ENCODE results near the gene PTPN6. TPM values are rescaled to one million over a fixed set of nuclear protein-coding genes. Genes with fewer than 3 reads are reported as not detected.

Gene PTPN6
- polyA plus RNA-seq, 1 experiment: 0.10 TPM

DNA sequence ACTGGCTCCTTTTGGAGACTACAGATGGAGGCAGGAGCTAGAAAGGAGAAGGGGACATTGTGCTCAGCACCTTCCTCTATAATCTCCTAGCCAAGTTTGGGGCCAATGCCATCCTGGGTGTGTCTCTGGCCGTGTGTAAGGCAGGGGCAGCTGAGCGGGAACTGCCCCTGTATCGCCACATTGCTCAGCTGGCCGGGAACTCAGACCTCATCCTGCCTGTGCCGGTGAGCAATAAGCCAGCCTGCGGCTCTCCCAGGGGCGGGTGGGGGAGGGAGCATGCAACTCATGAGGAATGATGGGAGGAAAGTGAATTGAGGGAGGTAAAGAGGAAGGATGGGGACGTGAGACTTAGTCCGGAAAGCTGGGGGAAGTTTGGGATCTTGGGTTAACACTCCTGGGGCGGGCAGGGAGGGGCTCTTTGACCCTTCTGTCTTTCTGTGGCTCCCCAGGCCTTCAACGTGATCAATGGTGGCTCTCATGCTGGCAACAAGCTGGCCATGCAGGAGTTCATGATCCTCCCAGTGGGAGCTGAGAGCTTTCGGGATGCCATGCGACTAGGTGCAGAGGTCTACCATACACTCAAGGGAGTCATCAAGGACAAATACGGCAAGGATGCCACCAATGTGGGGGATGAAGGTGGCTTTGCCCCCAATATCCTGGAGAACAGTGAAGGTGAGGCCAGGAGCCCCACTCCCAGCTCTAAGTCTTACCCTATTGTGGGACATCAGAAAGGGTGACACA is 33.5 kb upstream of the PTPN6 start:
- ChIA-PET POLR2A (no interaction called here), CTCF (interaction anchor here (1.8 kb wide), 1 partner anchor 8 kb away, joined by 8 read pairs; no protein-coding TSS in a partner anchor)
- Histone ChIP-seq H3K27me3 (ENCODE audit: control insufficient read depth, insufficient read depth, low read length) (no peaks in the 10 kb centered on the region), H3K9me3 (ENCODE audit: control insufficient read depth, insufficient read depth, low read length) (no peaks in the 10 kb centered on the region; the same call in 1 of the 2 replicates), H3K4me3 (ENCODE audit: low read depth, low read length) (no peak overlapping the region), H3K27ac (ENCODE audit: low read depth, low read length) (no peak overlapping the region)
- no peak for DNase-seq (ENCODE audit: low read depth, low spot score)
- TF ChIP-seq, protein P1, sequence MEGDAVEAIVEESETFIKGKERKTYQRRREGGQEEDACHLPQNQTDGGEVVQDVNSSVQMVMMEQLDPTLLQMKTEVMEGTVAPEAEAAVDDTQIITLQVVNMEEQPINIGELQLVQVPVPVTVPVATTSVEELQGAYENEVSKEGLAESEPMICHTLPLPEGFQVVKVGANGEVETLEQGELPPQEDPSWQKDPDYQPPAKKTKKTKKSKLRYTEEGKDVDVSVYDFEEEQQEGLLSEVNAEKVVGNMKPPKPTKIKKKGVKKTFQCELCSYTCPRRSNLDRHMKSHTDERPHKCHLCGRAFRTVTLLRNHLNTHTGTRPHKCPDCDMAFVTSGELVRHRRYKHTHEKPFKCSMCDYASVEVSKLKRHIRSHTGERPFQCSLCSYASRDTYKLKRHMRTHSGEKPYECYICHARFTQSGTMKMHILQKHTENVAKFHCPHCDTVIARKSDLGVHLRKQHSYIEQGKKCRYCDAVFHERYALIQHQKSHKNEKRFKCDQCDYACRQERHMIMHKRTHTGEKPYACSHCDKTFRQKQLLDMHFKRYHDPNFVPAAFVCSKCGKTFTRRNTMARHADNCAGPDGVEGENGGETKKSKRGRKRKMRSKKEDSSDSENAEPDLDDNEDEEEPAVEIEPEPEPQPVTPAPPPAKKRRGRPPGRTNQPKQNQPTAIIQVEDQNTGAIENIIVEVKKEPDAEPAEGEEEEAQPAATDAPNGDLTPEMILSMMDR (IDR thresholded peaks at IDR 0.05; ENCODE audit: low read depth, low read length): no peak

DNA sequence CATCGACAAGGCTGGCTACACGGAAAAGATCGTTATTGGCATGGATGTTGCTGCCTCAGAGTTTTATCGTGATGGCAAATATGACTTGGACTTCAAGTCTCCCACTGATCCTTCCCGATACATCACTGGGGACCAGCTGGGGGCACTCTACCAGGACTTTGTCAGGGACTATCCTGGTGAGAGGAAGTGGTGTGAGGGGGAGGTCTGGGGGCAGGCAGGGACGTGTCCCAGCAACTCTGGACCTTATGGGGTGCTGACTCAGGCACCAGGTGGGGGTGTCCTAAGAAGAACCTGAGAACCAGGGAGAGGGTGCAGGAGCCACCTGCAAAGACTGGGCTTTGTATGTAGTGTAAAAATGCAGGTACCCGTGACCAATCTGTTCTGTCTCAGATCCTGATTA is 31.6 kb upstream of the PTPN6 start:
- no peak for DNase-seq (ENCODE audit: low read depth, low spot score)
- H3K4me3 ChIP-seq (ENCODE audit: low read depth, low read length): no peak overlapping the region
- H3K9me3 ChIP-seq (ENCODE audit: control insufficient read depth, insufficient read depth, low read length): no peaks in the 10 kb centered on the region; the same call in 1 of the 2 replicates
- H3K27ac ChIP-seq (ENCODE audit: low read depth, low read length): no peak overlapping the region
- ChIA-PET CTCF (no interaction called here), POLR2A (no interaction called here)
- no peaks in the 10 kb centered on the region for H3K27me3 ChIP-seq (ENCODE audit: control insufficient read depth, insufficient read depth, low read length)
- TF ChIP-seq, protein P1 (IDR thresholded peaks at IDR 0.05; ENCODE audit: low read depth, low read length): no peak

DNA sequence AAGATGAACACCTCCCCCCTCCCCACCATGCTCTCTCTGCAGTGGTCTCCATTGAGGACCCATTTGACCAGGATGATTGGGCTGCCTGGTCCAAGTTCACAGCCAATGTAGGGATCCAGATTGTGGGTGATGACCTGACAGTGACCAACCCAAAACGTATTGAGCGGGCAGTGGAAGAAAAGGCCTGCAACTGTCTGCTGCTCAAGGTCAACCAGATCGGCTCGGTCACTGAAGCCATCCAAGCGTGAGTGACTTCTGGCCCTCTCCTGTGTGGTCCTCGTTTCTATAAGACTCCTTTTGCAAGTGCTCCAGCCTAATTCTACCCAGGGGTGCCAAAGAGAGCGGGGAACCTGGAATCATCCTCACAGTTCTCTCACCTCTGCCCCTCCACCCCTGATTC is 29.6 kb upstream of the PTPN6 start:
- no peaks in the 10 kb centered on the region for H3K27me3 ChIP-seq (ENCODE audit: control insufficient read depth, insufficient read depth, low read length)
- CTCF ChIA-PET: interaction anchor here (1.1 to 1.7 kb wide), 2 partner anchors 17 to 52 kb away, joined by 5 read pairs; no protein-coding TSS in a partner anchor
- TF ChIP-seq, protein P1 (IDR thresholded peaks at IDR 0.05; ENCODE audit: low read depth, low read length): no peak
- no peak overlapping the region for H3K4me3 ChIP-seq (ENCODE audit: low read depth, low read length)
- no peak for DNase-seq (ENCODE audit: low read depth, low spot score)
- POLR2A ChIA-PET: interaction anchor here (1.7 kb wide), 1 partner anchor 16 kb away, joined by 4 read pairs; no protein-coding TSS in a partner anchor
- H3K27ac ChIP-seq (ENCODE audit: low read depth, low read length): no peak overlapping the region
- no peaks in the 10 kb centered on the region for H3K9me3 ChIP-seq (ENCODE audit: control insufficient read depth, insufficient read depth, low read length)

DNA sequence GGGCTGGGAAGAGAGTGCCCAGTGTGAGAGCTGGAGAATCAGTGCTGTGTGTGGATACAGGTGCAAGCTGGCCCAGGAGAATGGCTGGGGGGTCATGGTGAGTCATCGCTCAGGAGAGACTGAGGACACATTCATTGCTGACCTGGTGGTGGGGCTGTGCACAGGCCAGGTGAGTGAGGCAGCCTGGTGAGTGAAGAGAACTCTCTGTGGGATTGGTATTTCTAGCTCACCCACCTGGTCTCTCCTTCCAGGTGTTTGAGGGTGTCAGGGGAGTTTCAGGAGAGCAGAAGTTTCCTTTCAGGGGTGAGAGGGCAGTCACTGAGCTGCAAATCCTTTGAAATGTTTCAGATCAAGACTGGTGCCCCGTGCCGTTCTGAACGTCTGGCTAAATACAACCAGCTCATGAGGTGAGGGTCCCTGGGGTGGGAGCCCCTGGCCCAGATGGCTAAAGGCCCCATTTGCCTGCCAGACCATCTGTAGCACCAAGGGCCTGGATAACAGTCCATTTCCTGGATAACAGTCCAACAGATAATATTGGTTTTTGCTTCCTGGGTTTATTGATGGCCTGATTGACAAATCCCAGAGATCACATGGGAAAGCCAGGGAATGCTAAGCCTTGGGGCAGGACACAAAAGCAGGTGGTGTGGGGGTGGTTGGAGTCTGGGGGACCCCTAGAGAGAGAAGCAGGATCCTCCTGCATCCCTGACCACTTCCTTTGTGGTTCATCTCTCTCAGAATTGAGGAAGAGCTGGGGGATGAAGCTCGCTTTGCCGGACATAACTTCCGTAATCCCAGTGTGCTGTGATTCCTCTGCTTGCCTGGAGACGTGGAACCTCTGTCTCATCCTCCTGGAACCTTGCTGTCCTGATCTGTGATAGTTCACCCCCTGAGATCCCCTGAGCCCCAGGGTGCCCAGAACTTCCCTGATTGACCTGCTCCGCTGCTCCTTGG is 28.9 kb upstream of the PTPN6 start:
- ChIA-PET POLR2A (interaction anchor here (1.1 to 1.7 kb wide), 2 partner anchors 15 to 50 kb away, joined by 3 to 4 read pairs; partner anchors contain the start of gene SPSB2), CTCF (interaction anchor here (0.8 to 1.7 kb wide), 4 partner anchors 16 to 53 kb away, joined by 3 to 5 read pairs (median 4); no protein-coding TSS in a partner anchor)
- no peak overlapping the region for H3K27ac ChIP-seq (ENCODE audit: low read depth, low read length)
- H3K4me3 ChIP-seq (ENCODE audit: low read depth, low read length): no peak overlapping the region
- DNase-seq (ENCODE audit: low read depth, low spot score): no peak
- TF ChIP-seq, protein P1 (IDR thresholded peaks at IDR 0.05; ENCODE audit: low read depth, low read length): no peak
- no peaks in the 10 kb centered on the region for H3K27me3 ChIP-seq (ENCODE audit: control insufficient read depth, insufficient read depth, low read length)
- no peaks in the 10 kb centered on the region for H3K9me3 ChIP-seq (ENCODE audit: control insufficient read depth, insufficient read depth, low read length)

Measured in AG04450 (cell line).